ENCODE data around the gene PSG5.
A peak's percentile ranks its signal among the peaks of the same experiment; 100 is the strongest.
"Not testable (repeated sequence)": the region's sequence is repeated elsewhere in the genome, so short reads cannot be mapped to it uniquely, and the experiment has no call there.

PSG5 gene

DNA sequence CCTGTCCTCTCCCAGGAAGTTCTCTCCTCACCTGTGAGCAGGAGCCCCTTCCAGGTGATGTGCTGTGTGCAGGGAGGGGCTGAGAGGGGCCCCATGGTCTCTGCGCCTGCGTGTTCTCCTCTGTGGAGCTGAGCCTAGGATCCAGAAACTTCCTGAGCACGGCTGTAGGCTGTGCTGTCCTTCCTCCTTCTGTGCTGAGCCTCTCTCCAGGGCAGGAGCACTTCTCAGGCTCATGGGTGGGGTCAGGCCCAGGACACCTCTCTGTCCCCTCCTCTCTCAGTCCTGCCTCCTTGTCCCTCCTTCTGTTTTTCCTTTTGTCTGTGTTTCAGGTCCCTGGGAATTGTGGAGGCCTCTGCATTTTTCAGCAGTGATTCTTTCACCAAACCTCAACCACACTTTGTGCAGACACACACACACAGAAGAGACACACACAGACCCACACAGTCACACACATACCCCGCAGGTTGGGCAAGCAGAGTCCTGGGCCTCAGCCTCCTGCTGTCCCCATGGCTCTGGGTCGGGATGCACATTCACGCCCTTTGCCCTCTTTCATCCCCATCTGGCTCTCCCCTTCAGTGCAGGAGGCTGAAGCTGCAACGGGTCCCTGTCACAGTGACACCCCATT, at the start of gene PSG5:
PSG5 (minus strand) TSS at position 226 of the 625 bp plus-strand sequence; CDS start at position 95, 131 bp downstream.
- DNase-seq (ENCODE audit: low spot score), result peak; percentile 3

DNA sequence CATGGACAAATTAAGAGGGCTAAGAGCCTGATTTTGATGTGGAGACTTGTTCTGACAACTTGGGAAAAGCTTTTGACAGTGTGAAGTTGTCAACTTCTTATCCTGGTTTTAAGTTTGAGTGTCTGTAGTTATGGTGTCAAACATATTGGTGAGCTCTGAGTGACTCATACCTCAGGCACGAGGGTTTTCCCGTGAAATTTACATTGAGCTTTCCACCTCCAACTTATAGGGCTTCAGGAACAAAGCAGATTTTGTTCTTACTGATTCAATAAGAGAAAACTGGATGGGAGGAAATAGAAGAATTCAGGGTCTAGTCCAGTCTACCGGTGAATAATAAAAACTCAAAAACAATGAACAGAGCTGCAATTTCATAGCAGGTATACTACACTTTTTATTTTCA, 49.4 kb upstream of the PSG5 start:
- DNase-seq (ENCODE audit: low spot score), result not testable (repeated sequence)

- no peak for DNase-seq (ENCODE audit: low spot score)
Measured at GRCh38 chr19:43229315-43229714, 43.0 kb upstream of the PSG5 start.

GRCh38 chr19:43228730-43229129, 42.4 kb upstream of the PSG5 start:
- DNase-seq (ENCODE audit: low spot score), result not testable (repeated sequence)

- DNase-seq (ENCODE audit: low spot score), result not testable (repeated sequence)
Measured at GRCh38 chr19:43226986-43227385, 40.6 kb upstream of the PSG5 start.

- no peak for DNase-seq (ENCODE audit: low spot score)
Measured at GRCh38 chr19:43224855-43225253, 38.5 kb upstream of the PSG5 start.

GRCh38 chr19:43224201-43224854, 38.0 kb upstream of the PSG5 start:
- peak; percentile 2 for DNase-seq (ENCODE audit: low spot score)

DNA sequence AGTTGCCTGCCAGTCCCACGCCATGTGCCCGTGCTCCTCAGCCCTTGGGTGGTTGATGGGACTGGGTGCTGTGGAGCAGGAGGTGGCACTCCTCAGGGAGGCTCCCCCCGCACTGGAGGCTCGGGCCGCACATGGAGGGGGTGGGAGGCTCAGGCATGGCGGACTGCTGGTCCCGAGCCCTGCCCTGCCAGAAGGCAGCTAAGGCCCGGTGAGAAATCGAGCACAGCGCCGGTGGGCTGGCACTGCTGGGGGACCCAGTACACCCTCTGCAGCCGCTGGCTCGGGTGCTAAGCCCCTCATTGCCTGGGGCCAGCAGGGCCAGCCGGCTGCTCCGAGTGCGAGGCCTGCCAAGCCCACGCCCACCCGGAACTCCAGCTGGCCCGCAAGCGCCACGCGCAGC, 35.6 kb upstream of the PSG5 start:
- DNase-seq (ENCODE audit: low spot score), result not testable (repeated sequence)

GRCh38 chr19:43219136-43219535, 32.8 kb upstream of the PSG5 start:
- peak; percentile 12 for DNase-seq (ENCODE audit: low spot score)

GRCh38 chr19:43215881-43216280, 29.5 kb upstream of the PSG5 start:
- DNase-seq (ENCODE audit: low spot score), result not testable (repeated sequence)

DNA sequence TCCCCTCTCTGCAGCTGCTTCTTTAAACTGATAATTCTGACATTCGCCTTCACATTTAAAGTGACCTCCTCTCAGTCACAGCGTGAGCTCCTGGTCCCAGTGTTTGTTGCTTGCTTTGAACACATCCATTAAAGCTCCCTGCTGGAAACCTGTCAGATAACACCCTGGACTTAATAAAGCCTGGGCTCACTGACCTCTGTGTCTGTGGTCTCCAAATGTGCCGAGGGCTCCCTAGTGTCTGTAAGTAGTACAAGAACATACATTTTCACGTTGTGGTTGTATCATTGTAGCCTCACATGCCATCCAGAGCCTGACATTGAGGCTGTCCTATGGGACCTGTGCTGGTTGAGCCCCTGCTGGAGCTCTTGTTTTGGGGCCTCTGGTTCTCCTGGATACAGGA, 21.7 kb upstream of the PSG5 start:
- DNase-seq (ENCODE audit: low spot score), result no peak

DNA sequence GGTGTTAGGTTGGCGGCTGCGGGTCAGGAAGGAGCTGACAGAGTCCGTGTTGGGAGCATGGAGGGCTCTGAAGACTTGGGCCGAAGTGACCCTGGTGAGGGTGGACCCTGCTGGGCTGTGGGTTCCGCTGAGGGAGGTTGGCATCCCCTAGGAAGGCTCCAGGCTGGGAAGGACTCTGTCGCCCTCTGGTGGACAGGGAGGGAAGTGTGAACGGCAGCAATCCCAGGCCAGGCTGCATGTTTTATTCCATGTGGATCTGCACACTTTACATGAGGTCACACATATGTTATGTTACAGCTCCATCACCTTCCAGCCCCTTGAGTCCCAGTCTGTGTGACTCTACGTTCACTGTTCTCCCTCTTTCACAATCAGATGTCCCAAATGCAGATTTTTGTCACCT, 20.8 kb upstream of the PSG5 start:
- DNase-seq (ENCODE audit: low spot score), result peak; percentile 4

- DNase-seq (ENCODE audit: low spot score), result peak; percentile 22
Measured at GRCh38 chr19:43205471-43206105, 19.3 kb upstream of the PSG5 start, which contains the start of gene PSG4. TSS of gene PSG4 (minus strand) at chr19:43205638. CDS start at chr19:43205536, 102 bp downstream.

DNA sequence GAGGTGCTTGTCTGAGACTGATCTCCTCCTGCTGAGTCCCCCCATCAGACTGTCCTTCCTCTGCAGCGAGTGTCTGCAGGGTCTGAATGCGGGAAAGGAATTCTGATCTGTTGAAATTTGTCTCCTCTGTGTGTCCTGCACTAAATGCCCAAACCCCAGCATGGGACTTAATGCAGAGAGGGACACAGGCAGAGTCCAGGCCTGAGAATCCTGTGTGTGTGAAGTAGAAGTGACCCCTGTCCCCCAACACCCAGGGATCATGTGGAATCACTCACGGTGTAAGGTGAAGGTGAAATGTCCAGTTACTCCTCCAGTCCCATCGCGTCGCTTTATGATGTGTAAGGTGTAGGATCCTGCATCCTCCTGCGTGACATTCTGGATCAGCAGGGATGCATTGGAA, 17.3 kb upstream of the PSG5 start:
- not testable (repeated sequence) for DNase-seq (ENCODE audit: low spot score)

GRCh38 chr19:43201891-43202290, 15.6 kb upstream of the PSG5 start:
- DNase-seq (ENCODE audit: low spot score), result not testable (repeated sequence)

- peak; percentile 12 for DNase-seq (ENCODE audit: low spot score)
Measured at GRCh38 chr19:43201337-43201801, 15.0 kb upstream of the PSG5 start.

DNA sequence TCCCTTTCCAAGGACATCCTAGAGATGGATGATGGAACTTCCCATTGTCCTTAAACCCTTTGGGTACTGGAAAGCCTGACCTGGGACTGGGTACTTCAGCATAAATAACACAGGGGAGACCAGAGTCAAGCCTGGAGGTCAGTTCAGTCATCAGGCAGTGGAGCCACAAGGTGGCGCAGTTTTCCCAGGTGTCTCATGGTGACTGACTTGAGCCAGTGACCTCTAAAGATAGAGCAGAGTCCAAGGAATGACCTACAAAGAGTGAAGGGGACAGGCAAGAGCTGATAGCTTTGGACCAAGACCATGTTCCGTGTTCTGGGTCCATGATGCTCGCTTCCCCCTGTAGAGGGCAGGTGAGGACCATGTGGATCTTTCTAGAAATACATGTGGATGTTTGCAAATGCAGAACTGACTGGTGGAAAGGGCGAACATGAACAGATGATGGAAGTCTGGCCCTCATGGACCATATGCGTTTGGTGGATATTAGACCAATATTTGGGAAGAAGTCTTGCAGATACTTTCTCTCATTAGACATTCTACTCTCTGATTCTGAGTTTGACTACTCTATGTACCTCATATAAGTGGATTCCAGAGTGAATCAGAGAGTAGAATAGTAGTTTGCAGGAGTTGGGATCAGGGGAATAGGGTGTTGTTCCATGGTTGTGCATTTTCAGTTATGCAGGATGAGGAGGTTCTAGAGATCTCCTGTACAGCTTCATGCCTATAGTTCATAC, 12.5 kb upstream of the PSG5 start:
- DNase-seq (ENCODE audit: low spot score), result not testable (repeated sequence)

DNA sequence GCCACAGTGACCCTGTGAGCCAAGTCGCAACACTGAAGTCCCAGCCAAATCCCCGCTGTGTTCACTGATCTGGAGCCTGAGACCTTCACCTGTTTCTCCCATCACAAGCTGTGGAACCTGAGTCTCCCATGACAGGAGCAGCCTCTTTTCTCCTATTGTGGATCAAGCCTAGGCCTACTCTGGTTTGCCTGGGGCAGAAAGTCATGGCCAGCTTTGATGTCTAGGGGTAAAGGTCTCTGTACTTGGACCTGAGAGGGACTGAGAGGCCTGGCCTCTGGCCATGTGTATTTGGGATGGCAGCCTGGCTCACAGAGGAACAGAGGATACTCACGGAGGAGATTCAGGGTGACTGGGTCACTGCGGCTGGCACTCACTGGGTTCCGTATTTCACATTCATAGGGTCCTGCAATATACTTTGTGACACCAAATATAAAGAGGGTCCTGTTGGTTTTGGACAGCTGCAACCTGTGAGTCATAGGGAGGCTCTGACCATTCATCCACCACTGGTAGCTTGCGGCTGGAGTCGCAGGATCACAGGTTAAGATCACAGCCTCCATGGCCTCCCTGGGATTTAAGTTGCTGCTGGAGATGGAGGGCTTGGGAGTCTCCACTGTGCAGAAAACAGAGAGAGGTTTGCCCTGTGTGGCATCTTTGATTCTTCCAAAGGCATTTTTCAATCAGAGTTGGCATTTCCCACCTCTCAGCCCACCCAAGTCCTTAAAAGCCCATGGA, 11.5 kb upstream of the PSG5 start:
- DNase-seq (ENCODE audit: low spot score), result not testable (repeated sequence)

DNA sequence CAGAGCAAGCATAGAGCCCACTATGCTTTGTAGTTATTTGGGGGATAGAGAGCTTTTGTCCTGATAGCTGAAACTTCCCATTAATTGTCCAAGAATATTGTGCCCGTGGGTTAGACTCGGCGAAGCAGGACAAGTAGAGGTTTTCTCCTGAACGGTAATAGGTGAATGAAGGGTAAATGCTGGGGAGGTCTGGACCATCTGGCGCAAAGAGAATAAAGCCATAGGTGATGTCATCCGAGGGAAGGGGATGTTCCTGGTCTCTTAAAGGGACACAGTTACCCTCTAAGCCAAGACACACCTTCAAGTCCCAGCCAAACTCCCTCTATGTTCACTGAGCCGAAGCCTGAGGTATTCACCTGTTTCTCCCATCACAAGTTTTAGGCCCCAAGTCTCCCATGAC, 8.1 kb upstream of the PSG5 start:
- DNase-seq (ENCODE audit: low spot score), result not testable (repeated sequence)

DNA sequence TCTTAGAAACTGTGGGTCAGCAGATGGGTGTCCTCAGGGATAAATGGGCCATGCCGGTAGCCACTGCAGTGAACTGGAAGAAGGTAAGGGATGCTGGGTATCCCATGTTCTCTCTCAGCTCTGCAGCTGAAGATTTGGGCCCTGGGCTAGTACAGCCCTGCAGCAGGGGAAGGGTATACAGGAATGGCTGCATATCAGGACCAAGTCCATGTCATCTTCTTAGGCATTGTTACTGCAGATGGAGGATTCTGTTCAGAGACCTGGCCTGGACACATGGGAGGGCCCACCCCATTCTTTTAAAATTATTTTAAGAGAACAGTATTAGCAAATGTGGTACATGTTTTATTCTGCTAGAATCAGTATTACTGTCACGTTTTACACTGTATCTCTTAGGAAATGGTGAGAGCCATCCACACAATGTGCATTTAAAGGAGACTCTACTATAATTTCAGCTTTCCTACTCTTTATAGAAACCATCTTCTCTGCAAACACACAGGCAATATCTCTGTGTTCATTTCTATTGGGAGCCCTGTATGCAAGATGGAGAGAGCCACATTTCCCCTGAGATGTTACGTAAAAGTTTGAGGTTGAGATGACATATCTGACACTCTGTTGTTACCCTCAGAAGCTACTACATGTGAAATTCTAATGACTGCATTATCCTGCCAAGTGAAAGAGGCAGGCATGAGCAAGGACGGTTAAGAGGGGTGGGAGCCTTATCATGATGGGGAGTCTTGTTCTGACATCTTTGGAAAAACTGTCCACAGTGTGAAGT, 6.2 kb upstream of the PSG5 start:
- not testable (repeated sequence) for DNase-seq (ENCODE audit: low spot score)

- peak; percentile 5 for DNase-seq (ENCODE audit: low spot score)
Measured at GRCh38 chr19:43188092-43188491, 1.8 kb upstream of the PSG5 start.

Data from AG20443 (cell line).